Measurements from ENCODE around the gene ARMCX6.

DNA sequence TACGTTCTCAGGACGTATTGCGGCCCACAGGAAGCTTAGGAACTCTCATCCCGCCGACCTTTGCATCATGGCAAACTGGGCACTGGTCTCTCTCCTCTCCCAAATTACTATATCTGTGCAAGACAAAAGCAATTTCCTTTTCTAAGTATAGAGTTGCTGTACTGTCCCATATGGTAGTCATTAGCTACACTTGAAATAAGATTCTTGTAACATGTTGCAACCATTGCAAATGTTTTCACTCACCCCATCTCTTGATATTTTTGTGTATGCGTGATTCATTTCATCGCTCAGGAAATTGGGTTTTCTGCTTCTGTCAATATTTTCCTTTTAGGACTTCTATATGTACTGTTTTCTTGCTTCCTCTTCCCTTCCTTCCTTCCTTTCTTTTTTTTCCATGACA lies 15.7 kb downstream of the ARMCX6 start:
- TF ChIP-seq GATA2 (IDR thresholded peaks at IDR 0.05; ENCODE audit: low read depth, low read length) (no peak), GATA3 (IDR thresholded peaks at IDR 0.05; ENCODE audit: low read depth, low read length) (no peak)

Data from SH-SY5Y (cell line).